ENCODE data around the gene CCAR1.

DNA sequence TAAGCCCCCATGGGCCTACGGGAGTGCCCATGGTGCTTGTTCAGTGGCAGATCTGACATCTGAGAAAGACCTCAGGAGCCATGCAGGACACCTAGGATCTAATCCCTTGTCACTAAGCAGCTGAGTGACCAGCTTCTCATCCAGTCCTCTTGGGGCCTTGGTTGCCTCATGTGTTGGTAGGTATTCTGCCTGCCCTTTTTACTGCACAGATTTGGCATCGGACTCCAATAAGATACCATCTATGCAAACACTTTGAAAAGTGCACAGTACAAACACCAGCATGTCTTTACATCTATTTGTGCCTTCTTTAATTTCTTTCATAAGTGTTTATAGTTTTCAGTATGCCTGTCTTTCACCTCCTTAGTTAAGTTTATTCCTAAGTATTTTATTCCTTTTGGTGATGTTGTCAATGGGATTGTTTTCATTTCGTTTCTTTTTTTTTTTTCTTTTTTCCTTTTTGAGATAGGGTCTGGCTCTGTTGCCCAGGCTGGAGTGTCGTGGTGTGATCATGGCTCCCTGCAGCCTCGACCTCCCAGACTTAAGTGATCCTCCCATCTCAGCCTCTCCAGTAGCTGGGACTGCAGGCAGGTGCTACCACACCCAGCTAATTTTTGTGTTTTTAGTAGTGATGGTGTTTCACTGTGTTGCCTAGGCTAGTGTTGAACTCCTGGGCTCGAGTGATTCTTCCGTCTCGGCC, 116.7 kb downstream of the CCAR1 start:
- TF ChIP-seq POLR2A (IDR thresholded peaks at IDR 0.05; ENCODE audit: low read depth, low read length), result no peak
- TF ChIP-seq, protein P1, sequence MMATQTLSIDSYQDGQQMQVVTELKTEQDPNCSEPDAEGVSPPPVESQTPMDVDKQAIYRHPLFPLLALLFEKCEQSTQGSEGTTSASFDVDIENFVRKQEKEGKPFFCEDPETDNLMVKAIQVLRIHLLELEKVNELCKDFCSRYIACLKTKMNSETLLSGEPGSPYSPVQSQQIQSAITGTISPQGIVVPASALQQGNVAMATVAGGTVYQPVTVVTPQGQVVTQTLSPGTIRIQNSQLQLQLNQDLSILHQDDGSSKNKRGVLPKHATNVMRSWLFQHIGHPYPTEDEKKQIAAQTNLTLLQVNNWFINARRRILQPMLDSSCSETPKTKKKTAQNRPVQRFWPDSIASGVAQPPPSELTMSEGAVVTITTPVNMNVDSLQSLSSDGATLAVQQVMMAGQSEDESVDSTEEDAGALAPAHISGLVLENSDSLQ (IDR thresholded peaks at IDR 0.05), result no peak
- TF ChIP-seq, protein P2, sequence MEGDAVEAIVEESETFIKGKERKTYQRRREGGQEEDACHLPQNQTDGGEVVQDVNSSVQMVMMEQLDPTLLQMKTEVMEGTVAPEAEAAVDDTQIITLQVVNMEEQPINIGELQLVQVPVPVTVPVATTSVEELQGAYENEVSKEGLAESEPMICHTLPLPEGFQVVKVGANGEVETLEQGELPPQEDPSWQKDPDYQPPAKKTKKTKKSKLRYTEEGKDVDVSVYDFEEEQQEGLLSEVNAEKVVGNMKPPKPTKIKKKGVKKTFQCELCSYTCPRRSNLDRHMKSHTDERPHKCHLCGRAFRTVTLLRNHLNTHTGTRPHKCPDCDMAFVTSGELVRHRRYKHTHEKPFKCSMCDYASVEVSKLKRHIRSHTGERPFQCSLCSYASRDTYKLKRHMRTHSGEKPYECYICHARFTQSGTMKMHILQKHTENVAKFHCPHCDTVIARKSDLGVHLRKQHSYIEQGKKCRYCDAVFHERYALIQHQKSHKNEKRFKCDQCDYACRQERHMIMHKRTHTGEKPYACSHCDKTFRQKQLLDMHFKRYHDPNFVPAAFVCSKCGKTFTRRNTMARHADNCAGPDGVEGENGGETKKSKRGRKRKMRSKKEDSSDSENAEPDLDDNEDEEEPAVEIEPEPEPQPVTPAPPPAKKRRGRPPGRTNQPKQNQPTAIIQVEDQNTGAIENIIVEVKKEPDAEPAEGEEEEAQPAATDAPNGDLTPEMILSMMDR (IDR thresholded peaks at IDR 0.05 in 2 of 3, conservative IDR thresholded peaks at IDR 0.05 in 1 of 3; ENCODE audit: control insufficient read depth in 2 of 3, extremely low read depth in 1 of 3, insufficient read depth in 1 of 3, low read depth in 3 of 3, low read length in 3 of 3), result no peak
- TF ChIP-seq, protein P3, sequence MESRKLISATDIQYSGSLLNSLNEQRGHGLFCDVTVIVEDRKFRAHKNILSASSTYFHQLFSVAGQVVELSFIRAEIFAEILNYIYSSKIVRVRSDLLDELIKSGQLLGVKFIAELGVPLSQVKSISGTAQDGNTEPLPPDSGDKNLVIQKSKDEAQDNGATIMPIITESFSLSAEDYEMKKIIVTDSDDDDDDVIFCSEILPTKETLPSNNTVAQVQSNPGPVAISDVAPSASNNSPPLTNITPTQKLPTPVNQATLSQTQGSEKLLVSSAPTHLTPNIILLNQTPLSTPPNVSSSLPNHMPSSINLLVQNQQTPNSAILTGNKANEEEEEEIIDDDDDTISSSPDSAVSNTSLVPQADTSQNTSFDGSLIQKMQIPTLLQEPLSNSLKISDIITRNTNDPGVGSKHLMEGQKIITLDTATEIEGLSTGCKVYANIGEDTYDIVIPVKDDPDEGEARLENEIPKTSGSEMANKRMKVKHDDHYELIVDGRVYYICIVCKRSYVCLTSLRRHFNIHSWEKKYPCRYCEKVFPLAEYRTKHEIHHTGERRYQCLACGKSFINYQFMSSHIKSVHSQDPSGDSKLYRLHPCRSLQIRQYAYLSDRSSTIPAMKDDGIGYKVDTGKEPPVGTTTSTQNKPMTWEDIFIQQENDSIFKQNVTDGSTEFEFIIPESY (IDR thresholded peaks at IDR 0.05), result no peak
- TF ChIP-seq EP300 (IDR thresholded peaks at IDR 0.05; ENCODE audit: borderline replicate concordance in 1 of 2, control insufficient read depth in 1 of 2, low read depth in 2 of 2, low read length in 2 of 2), result no peak
- TF ChIP-seq WRNIP1 (IDR thresholded peaks at IDR 0.05; ENCODE audit: borderline replicate concordance, low read depth, low read length), result no peak
- no peak for TF ChIP-seq ZBED1 (IDR thresholded peaks at IDR 0.05; ENCODE audit: borderline replicate concordance)
- TF ChIP-seq BCL11A (IDR thresholded peaks at IDR 0.05; ENCODE audit: low read depth, low read length), result no peak
- TF ChIP-seq, protein P4, sequence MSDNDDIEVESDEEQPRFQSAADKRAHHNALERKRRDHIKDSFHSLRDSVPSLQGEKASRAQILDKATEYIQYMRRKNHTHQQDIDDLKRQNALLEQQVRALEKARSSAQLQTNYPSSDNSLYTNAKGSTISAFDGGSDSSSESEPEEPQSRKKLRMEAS (IDR thresholded peaks at IDR 0.05; ENCODE audit: low read depth, low read length), result no peak
- TF ChIP-seq SMARCA5 (IDR thresholded peaks at IDR 0.05), result no peak
- TF ChIP-seq MEF2A (IDR thresholded peaks at IDR 0.05; ENCODE audit: insufficient read depth, low read depth, low read length), result no peak
- TF ChIP-seq NFYB (IDR thresholded peaks at IDR 0.05; ENCODE audit: insufficient read depth, low read depth, low read length), result no peak
- TF ChIP-seq NRF1 (conservative IDR thresholded peaks at IDR 0.05; ENCODE audit: low read depth, low read length), result no peak
